Right lung (tissue), 5 donors: ENCODE data around the gene UBFD1. TPM values are rescaled to one million over a fixed set of nuclear protein-coding genes. Genes with fewer than 3 reads are reported as not detected.
"Not testable (repeated sequence)": the region's sequence is repeated elsewhere in the genome, so short reads cannot be mapped to it uniquely, and the experiment has no call there.

Source experiments
- DNase-seq, 2 donors: peaks; one replicate each; pipeline ENCODE4 v3.0.0-alpha.2; 2013
- polyA plus RNA-seq, 5 donors: library from polyadenylated mRNA; unstranded; fragments of 120-200 nt; gene quantifications; one replicate each; pipeline versions ENCODE4 v1.2.1 to v1.2.3, GENCODE V29; 2013; ENCODE audit warnings: inconsistent platforms in 1 of 5, low replicate concordance in 1 of 5; ENCODE audit not compliant: insufficient read length in 5 of 5, insufficient read depth in 1 of 5

Gene UBFD1
- polyA plus RNA-seq, 5 donors: 56.0 to 74.7 (median 68.7) TPM

DNA sequence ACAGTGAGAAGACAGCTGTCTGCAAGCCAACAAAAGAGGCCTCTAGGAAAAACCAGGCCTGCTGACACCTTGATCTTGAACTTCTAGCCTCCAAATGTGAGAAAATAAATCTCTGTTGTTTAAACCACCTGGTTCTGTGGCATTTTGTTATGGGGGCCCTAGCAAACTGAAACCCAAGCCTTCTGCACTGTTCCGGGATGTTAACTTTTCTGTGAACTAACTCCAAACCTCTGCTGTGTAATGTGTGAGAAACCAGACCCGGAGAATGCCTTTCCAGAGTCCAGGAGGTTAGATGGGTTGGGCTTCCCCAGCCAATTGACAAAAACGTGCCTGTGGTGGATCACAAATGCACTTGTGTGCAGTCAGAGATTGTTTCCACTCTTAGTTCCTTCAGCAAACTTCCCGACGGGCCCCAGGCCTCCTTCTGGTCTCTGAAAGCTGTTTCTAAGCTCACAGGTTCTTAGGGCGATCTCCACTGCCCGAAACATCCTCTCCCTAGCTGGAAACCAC, 33.6 kb upstream of the UBFD1 start:
- no peak for DNase-seq

DNA sequence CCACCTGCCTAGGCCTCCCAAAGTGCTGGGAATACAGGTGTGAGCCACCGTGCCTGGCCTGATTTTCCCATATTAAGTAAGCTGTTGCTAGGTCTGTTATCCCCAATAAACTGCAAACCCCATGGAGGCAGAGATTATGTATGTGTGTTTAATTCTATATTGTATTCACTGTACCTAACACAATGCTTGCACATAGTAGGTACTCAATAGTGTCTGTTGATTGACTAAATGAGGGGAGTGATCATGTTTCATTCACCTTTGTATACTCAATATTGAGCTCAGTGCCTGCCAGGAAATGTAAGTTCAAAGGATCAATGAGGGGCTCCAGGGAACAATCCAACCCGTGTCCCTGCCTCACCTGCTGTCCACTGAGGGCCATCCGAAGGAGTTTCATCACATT, 32.6 kb upstream of the UBFD1 start:
- DNase-seq: no peak

DNA sequence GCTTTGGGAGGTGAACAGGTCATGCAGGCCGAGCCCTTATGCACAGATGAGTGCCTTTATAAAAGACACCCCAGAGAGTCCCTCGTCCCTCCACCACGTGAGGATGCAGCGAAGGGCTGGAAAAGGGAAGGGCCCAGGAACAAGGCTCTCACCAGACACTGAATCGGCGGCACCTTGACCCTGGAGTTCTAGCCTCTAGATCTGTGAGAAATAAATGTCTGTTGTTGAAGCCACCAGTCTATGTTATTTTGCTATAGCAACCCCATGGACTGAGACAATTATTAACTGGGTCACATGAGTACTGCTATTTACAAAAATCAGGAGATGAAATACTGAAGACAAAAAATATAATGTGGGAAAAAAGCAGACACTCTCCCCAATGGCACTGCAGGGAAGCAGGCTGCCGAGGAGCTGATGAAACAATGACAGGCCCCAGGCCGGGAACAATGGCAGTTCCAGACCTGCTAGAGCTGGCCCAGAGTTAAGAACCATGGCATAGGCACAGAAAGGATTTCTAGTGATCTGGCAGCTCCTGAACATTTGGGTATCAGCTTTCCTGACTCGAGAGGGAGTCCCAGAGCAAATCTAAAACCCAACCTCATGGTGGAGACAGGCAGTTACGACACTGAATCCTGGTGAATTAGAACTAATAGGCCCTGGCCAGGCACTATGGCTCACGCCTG, 29.4 kb upstream of the UBFD1 start:
- no peak for DNase-seq

GRCh38 chr16:23528644-23529310, 28.8 kb upstream of the UBFD1 start:
- no peak for DNase-seq

- no peak for DNase-seq
Observed at GRCh38 chr16:23530062-23530461, 27.5 kb upstream of the UBFD1 start.

DNA sequence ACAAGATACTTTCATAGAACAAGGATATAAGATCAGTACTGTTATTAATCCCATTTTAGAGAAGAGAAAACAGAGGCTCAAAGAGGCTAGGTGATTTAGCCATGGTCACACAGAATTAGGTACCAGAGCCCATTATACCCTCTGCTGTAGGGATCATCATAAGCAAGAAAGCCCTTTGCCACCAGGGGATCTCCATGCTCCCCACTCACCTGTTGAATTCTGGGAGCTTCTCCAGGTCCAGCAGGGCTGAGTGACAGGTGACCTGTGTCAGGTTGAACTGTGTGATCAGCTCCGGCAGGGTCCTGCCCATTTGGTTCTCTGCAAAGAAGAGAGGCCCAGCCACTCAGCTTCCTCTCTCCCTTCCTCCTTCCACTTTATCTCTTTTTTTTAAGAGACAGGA, 25.1 kb upstream of the UBFD1 start:
- DNase-seq: no peak

GRCh38 chr16:23534868-23535860, 22.4 kb upstream of the UBFD1 start:
- no peak for DNase-seq

DNA sequence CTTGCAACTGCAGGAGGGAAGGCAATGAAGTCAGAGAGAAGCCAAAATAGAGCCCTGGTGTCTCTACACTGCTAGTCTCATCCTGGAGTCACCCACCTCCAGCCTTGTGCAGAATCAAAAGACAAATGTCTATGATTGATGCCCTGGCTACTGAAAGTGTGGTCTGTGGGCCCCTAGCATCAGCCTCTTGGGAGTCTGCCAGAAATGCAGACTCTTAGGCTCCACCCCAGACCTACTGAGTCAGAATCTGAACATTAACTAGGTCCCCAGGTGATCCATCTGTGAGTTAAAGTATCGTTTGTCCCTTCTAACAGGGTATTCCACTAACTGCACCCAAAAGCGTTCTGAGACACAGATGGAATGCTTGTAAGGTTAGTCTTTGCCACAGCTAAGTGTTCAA, 21.6 kb upstream of the UBFD1 start:
- DNase-seq: no peak

DNA sequence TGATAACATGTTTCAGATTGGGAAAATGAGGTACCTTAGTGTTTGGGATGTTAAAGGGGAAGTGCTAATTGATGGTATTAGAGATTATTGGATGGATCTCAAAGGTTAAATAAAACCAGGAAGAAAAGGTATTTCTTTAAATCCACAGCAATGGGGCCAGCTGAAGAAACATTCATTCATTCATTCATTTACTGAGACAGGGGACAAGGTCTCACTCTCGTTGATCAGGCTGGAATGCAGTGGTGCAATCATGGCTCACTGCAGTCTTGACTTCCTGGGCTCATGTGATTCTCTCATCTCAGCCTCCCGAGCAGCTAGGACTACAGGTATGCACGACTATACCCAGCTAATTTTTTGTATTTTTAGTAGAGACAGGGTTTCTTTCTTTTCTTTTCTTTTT, 20.1 kb upstream of the UBFD1 start:
- no peak for DNase-seq

DNA sequence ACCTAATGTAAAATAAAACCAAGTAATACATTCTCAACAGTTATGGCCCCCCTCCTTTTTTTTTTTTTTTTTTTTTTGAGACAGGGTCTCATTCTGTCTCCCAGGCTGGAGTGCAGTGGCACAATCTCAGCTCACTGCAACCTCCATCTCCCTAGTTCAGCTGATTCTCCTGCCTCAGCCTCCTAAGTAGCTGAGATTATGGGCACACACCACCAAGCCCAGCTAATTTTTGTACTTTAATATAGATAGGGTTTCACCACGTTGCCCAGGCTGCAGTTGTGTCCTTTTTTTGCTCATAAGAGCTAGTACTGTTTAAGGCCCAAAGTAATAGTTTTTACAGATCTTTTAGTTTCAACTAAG, 18.6 kb upstream of the UBFD1 start:
- DNase-seq: no peak

GRCh38 chr16:23539984-23540816, 17.3 kb upstream of the UBFD1 start:
- DNase-seq: no peak

GRCh38 chr16:23540817-23541178, 16.7 kb upstream of the UBFD1 start:
- not testable (repeated sequence) for DNase-seq

DNA sequence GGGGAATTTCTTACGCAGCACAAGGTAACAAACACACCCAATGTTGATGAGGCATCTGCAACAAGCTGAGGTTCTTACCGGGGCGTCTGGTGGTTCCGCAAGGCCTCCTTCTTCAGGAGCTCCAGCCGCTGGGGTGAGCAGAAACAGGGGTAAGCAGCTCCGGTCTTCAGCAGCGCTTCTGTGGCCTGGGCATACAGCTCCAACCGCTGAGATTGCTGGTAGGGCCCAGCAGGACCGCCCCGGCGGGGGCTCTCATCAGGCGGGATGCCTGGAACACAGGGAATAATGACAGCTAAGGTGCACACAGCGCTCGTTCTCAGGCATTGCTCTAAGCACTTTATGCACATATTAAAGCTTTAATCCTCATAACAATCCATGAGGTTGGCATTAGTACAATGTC, 13.1 kb upstream of the UBFD1 start:
- DNase-seq: no peak

DNA sequence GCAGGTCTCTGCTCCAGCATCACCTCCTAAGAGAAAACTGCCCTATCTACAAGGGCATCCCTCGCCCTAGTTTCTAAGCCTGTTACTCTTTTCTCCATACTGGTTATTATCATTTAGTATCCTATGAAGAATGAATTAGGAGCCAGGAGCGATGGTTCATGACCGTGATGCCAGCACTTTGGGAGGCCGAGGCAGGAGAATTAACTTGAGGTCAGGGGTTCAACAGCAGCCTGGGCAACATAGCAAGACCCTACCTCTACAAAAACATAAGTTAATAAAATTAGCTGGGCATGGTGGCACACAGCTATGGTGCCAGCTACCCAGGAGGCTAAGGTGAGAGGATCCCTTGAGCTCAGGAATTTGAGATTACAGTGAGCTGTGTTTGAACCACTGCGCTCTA, 7.6 kb upstream of the UBFD1 start:
- DNase-seq: no peak

GRCh38 chr16:23552161-23552560, 5.4 kb upstream of the UBFD1 start:
- DNase-seq: no peak

- no peak for DNase-seq
Observed at GRCh38 chr16:23554536-23554935, 3.0 kb upstream of the UBFD1 start.

DNA sequence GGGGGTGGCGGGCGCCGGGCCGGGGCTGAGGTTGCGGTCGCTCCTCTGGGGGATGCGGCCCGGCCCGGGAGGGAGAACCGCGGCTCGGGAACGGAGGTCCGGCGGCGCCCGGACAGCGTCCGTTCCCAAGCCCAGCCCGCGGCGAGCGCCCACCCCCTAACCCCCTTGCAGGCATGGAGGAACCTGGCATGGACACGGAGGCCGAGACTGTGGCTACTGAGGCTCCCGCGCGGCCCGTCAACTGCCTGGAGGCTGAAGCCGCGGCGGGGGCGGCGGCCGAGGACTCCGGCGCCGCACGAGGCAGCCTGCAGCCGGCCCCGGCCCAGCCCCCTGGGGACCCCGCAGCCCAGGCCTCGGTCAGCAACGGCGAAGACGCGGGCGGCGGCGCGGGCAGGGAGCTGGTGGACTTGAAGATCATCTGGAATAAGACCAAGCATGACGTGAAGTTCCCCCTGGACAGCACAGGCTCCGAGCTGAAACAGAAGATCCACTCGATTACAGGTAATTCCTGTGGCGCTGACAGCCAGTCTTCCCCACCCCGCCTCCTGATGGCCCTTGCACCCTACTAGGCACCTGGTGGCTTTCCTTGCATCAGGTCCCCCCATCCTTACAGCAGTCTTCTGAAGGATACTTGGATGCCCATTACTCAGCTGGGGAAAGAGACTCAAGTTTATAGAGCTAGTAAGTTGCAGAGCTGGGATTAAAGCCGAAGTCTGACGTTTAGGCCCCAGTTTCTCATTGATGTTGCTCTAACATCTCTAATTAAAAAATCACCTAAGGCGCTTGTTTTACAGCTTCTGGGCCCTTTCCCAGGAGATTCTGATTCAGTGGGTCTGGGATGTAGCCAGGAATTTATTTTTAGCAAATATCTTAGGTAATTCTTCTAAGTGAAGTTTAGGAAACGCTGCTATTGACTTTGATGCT, 514 bp downstream of the UBFD1 start:
- peak in 1 of 2 donors; percentile 10 for DNase-seq

- no peak for DNase-seq
Observed at GRCh38 chr16:23561586-23561985, 4.1 kb downstream of the UBFD1 start.

DNA sequence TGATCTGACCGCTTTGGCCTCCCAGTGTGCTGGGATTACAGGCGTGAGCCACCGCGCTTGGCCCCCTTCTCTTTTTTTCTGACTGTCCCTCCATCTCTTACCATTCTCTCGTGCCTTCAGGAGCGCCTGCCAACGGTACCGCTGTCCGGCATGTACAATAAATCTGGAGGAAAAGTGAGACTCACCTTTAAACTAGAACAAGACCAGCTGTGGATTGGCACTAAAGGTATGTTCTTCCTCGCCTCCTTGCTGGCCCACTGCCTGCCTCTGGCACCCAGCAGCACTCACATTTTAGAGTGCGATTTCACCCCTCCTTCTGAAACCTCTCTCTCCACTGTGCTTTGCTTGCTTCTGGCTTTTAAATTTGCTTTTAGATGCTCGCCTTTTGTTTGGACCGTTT, 5.0 kb downstream of the UBFD1 start:
- no peak for DNase-seq

- no peak for DNase-seq
Observed at GRCh38 chr16:23563186-23563585, 5.7 kb downstream of the UBFD1 start.
